Measurements from ENCODE around the gene EPN2.
A peak's percentile ranks its signal among the peaks of the same experiment; 100 is the strongest.

The EPN2 gene

GRCh38 chr17:19237389-19238166, 412 bp downstream of the EPN2 start:
- no peak for TF ChIP-seq CTCF (conservative IDR thresholded peaks at IDR 0.05; ENCODE audit: low read depth, low read length)
- DNase-seq (ENCODE audit: low read depth), result no peak
- H3K4me3 ChIP-seq (ENCODE audit: low read length), result peak overlapping the region; percentile 92

GRCh38 chr17:19238167-19238505, 970 bp downstream of the EPN2 start:
- H3K4me3 ChIP-seq (ENCODE audit: low read length), result peak overlapping the region; percentile 92

GRCh38 chr17:19239544-19239943, 2.4 kb downstream of the EPN2 start:
- no peak for TF ChIP-seq CTCF (conservative IDR thresholded peaks at IDR 0.05; ENCODE audit: low read depth, low read length)
- H3K4me3 ChIP-seq (ENCODE audit: low read length), result no peak overlapping the region
- no peak for DNase-seq (ENCODE audit: low read depth)

More at GRCh38 chr17:19238167-19238505, 970 bp downstream of the EPN2 start:
- DNase-seq (ENCODE audit: low read depth), result no peak
- no peak for TF ChIP-seq CTCF (conservative IDR thresholded peaks at IDR 0.05; ENCODE audit: low read depth, low read length)

- no peak for TF ChIP-seq CTCF (conservative IDR thresholded peaks at IDR 0.05; ENCODE audit: low read depth, low read length)
These were observed 5.2 kb downstream of the EPN2 start for GRCh38 chr17:19242323-19242722.

GRCh38 chr17:19242926-19243325, 5.8 kb downstream of the EPN2 start:
- no peak for DNase-seq (ENCODE audit: low read depth)
- no peak overlapping the region for H3K4me3 ChIP-seq (ENCODE audit: low read length)
- no peak for TF ChIP-seq CTCF (conservative IDR thresholded peaks at IDR 0.05; ENCODE audit: low read depth, low read length)

More at GRCh38 chr17:19242323-19242722, 5.2 kb downstream of the EPN2 start:
- H3K4me3 ChIP-seq (ENCODE audit: low read length), result no peak overlapping the region
- DNase-seq (ENCODE audit: low read depth), result no peak

GRCh38 chr17:19243838-19244237, 6.7 kb downstream of the EPN2 start:
- DNase-seq (ENCODE audit: low read depth), result no peak
- no peak for TF ChIP-seq CTCF (conservative IDR thresholded peaks at IDR 0.05; ENCODE audit: low read depth, low read length)

GRCh38 chr17:19244357-19244756, 7.2 kb downstream of the EPN2 start:
- H3K4me3 ChIP-seq (ENCODE audit: low read length), result no peak overlapping the region
- no peak for TF ChIP-seq CTCF (conservative IDR thresholded peaks at IDR 0.05; ENCODE audit: low read depth, low read length)
- no peak for DNase-seq (ENCODE audit: low read depth)

More at GRCh38 chr17:19243838-19244237, 6.7 kb downstream of the EPN2 start:
- H3K4me3 ChIP-seq (ENCODE audit: low read length), result no peak overlapping the region
